Anterior cingulate cortex (tissue), 58 donors: ENCODE results near the gene OR4P4.

ENCODE experiments used
- DNase-seq, 58 donors: peaks; one replicate each; lab custom pipeline; 2025; lab: John Stamatoyannopoulos, UW

OR4P4 gene

DNA sequence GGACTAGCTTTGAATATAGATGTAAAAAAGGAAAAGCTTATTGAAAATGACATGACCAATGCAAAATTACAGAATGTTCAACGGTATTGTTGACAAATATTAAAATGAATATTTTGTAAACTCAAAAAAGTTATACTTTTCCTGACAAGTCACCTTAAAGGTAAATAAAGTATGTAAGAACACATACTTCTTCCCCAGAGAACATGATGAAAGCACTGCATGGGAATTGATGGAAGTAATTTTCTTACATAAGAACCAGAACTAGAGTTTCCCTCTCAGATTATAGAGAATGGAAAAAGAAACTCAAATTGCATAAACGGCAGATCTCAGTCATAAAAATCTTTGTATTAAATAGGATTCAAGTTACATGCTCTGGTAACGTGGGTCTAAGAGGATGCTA lies at the start of gene OR4P4:
Gene OR4P4 (plus strand): TSS at position 301 of the 400 bp plus-strand sequence.
- no peak for DNase-seq

DNA sequence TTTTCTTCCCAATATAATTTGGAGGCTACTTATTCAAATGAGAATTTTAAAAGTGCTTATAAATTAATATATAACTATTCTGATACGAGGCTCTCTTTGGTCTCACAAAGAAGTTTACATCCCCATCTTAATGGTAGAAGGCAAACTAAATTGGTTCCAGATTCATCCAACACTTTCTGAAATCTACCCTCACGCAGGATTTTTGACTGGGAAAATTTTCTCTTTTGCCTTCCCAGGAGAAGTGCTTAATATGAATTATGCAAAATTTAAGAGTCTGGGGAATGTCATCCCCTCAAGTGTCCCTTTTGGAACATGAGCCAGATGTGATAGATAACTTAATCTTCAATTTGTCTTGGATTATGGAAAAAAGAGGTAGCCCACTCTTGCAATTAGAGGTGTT lies 27.4 kb upstream of the OR4P4 start, which contains the start of gene OR4C11:
Gene OR4C11 (minus strand): TSS at position 101 of the 400 bp plus-strand sequence. CDS start 3,272 bp downstream, outside the sequence.
- DNase-seq = no peak

DNA sequence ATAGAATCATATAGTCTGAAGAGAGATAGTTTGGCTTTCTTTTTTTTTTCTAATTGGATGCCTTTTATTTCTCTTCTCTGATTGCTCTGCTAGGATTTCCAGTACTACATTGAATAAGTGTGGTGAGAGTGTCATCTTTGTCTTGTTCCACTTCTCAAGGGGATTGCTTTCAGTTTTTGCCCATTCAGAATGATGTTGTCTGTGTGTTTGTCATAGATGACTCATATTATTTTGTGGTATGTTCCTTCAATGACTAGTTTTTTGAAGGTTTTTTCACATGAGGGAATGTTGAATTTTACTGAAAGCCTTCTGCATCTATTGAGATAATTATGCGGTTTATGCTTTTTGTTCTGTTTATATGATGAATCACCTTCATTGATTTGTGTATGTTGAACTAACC lies 10.4 kb upstream of the OR4P4 start:
- DNase-seq = no peak

DNA sequence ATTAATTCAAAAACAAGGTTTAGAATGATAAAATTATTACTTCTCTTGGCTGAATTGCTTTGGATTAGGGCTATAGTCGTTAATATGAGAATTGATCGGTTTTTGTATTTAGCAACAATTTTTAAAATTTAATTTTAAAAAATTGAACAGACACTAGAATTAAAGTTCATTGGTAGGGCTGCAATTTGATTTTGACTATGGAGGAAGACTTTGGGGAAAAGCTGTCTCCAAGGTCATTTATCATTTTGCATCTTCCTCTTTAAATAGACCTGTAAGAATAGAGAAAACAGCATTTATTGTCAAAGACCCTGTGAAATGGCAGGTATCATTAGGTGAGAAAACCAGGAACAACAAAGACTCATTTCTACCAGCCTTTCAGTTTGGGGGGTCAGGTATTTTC lies 13.1 kb downstream of the OR4P4 start, which contains the start of gene OR4S2:
Gene OR4S2 (plus strand): TSS at position 301 of the 400 bp plus-strand sequence. CDS start 2,577 bp downstream, outside the sequence.
- no peak for DNase-seq

DNA sequence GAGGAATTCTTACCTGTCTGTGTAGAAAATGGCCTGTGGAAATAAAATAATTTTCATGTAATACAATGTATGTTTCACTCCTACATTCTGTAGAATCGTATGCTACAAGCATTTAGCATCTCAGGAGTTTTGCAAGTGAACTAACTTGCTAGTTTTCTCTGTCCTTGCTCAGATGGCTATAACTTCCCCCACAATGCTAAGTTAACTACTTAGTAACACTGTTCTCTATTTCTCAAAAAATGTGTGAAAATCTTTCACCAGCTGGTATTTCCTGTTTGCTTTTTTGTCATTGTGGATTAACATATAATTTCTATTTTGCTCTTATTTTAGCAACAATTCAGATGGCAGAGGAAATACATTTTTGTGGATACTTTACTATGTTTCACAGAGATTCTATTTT lies 17.6 kb downstream of the OR4P4 start:
- DNase-seq = no peak

DNA sequence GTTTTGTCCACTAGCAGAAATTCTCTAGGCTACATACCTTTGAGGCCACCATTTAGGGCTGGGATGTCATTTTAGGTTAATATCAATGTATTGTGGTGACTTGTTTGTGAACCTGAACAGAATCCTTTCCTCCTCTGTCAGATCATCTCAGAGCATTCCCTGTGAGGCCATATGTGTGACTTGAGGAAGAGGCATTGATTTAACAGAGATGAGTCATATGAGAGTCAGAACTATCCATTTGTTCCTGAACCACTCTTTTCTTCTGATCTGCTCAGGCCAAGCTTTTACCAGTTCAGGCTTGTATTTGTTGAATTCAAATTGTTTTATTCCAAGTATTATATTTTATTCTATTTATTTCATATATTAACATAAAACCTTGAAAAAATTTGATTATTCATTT lies 20.2 kb downstream of the OR4P4 start:
- no peak for DNase-seq

DNA sequence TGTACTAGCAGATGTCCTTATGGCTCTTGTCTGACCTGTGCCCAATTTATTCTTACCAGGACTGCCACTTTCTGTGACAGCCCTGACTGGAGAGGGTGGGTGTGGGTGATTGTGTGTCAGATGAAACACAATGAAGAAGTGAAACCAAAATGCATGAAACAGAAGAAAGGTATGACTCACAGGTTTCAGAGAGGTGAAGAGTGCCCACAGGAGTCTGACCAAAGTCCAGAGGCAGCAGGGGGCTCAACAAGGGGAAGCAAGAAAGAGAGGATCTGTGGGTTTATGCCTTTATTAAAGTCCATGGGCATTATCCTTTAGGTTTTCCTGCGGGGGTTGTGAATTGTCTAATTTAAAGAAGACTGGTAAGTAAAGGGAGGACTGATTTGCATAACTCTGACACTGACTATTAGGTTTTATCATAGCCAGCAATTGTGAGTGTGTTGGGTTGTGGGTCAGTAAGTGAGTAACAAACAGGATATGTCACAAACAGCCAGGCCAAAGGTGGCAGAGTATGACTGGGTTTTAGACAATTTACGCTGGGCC lies 23.2 kb downstream of the OR4P4 start:
- DNase-seq = no peak

DNA sequence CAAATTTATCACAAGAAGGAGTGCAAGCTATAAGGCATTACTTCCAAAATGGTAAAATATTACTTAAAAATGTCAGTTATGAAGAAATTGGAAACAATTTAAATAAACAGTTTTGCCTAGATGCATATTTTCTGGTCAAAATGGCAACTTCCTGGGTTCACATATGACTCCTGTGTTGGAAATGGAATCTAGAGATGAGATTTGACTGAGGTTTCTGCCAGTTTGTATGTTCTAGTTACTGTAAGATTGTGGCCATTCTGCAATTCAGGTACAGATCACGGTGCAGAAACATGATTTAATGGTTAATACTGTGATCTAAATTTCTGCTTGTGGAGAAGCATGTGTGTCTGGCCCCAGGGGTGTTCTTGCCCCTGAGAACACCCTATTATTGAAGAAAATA lies 23.7 kb downstream of the OR4P4 start:
- DNase-seq = no peak

DNA sequence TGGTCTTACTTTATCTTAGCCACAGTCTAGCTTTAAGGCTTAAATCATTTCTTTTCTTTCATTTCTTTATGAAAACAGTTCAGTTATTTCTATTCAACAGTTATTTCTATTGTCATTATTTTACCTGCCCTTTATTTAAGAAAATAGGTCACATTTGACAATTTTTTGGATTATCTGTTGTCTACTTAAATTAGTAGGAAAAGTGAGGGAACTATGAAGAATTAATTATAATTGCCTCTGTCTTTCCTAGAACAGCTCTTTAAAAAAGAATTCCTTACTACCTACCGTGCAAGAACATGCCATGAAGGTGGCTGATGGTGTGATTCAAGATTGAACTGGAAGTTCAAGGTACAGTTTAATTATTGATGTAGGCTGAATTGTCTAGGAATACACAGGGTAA lies 27.0 kb downstream of the OR4P4 start, which contains the start of gene OR4C6:
Gene OR4C6 (plus strand): TSS at position 301 of the 400 bp plus-strand sequence. CDS start 2,966 bp downstream, outside the sequence.
- no peak for DNase-seq

DNA sequence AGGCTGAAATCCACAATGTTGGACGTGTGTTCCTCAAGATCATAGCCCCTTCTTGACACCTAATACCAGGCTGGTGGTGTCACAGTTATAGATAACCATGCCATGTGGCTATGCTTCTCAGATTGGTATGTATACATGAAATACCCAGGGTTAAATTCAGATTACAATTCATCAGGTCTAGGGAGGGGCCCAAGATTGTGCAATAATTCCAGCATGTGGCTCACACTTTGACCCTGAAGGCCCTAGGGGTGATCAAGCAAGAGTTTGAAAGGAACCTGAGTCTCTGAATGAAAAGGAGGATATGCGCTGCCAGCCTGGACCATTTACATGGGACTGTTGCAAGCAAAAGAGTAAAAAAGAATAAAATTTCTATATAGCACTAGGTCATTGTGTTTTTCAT lies 34.5 kb downstream of the OR4P4 start:
- no peak for DNase-seq

DNA sequence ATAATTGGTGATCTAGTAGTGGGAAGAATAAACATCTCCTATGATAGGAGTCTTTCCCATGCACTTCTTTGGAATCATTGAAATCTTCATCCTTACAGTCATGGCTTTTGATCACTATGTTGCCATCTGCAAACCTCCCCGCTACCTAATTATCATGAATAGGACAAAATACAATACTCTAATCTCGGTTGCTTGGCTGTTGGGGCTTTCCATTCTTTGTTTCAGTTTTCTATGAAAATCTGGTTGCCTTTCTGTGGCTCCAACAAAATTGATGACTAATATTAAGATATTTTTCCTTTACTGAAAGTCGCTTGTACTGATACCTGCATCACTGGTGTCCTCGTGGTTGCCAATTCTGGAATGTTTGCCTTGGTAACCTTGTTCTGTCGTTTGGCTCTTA lies 38.9 kb downstream of the OR4P4 start:
- no peak for DNase-seq
